DND-41 (cell line): ENCODE results near the gene PLEKHJ1.

Experiments used
- ATAC-seq: fragments of 200-7000 bp; cut with Tn5 transposase; 3 replicates; pipeline ENCODE4 v1.9.1; 2021; ENCODE audit warnings: low read depth; ENCODE audit not compliant: insufficient read depth
- DNase-seq: peaks from one replicate; pipeline ENCODE4 v3.0.0-alpha.2; 2020
- H2AFZ ChIP-seq: 2 replicates; pipeline ENCODE4 v1.6.0; 2012; ENCODE audit warnings: low read depth, low read length
- H3K27ac ChIP-seq: 2 replicates; pipeline ENCODE4 v1.5.1; 2012; ENCODE audit warnings: low read length, inconsistent platforms
- H3K27me3 ChIP-seq: fragments of 200-600 bp; sonication (generic); 2 replicates; pipeline ENCODE4 v1.6.0; 2012; ENCODE audit warnings: low read length, mild to moderate bottlenecking, inconsistent platforms; ENCODE audit not compliant: insufficient read depth, poor library complexity
- H3K36me3 ChIP-seq: 2 replicates; pipeline ENCODE4 v1.5.1; 2012; ENCODE audit warnings: low read length, inconsistent platforms; ENCODE audit not compliant: insufficient read depth
- H3K4me1 ChIP-seq: 2 replicates; pipeline ENCODE4 v1.5.1; 2012; ENCODE audit warnings: mild to moderate bottlenecking, low read length; ENCODE audit not compliant: insufficient read depth
- H3K4me2 ChIP-seq: 2 replicates; pipeline ENCODE4 v1.6.0; 2012; ENCODE audit warnings: mild to moderate bottlenecking, moderate library complexity, low read length, inconsistent platforms; ENCODE audit not compliant: insufficient read depth
- H3K4me3 ChIP-seq, 2 experiments: fragments of 200-600 bp in 1 of 2; shearing (Covaris generic) in 1 of 2; 2 replicates each; pipeline ENCODE4 v1.5.1; 2012 to 2016; ENCODE audit warnings: inconsistent platforms in 2 of 2, low read length in 2 of 2, mild to moderate bottlenecking in 2 of 2, low read depth in 1 of 2, moderate library complexity in 1 of 2
- H3K79me2 ChIP-seq: 2 replicates; pipeline ENCODE4 v1.6.0; 2012; ENCODE audit warnings: low read length, inconsistent platforms; ENCODE audit not compliant: insufficient read depth
- H3K9ac ChIP-seq: 2 replicates; pipeline ENCODE4 v1.6.0; 2012; ENCODE audit warnings: low read depth, mild to moderate bottlenecking, inconsistent platforms, low read length, moderate library complexity
- H3K9me3 ChIP-seq: 2 replicates; pipeline ENCODE4 v1.5.1; 2012; ENCODE audit warnings: low read length, moderate library complexity, mild to moderate bottlenecking, inconsistent platforms; ENCODE audit not compliant: insufficient read depth, severe bottlenecking
- H4K20me1 ChIP-seq: 2 replicates; pipeline ENCODE4 v1.6.0; 2012; ENCODE audit warnings: low read length; ENCODE audit not compliant: insufficient read depth
- CTCF ChIP-seq: IDR thresholded peaks from 2 replicates; pipeline ENCODE4 v1.5.1; 2012; ENCODE audit warnings: borderline replicate concordance, low read length, moderate library complexity, mild to moderate bottlenecking; ENCODE audit not compliant: poor library complexity, severe bottlenecking; ENCODE audit errors: extremely low read depth
- EZH2 ChIP-seq: IDR thresholded peaks from 3 replicates; pipeline ENCODE4 v1.6.1; 2012; ENCODE audit warnings: borderline replicate concordance, low read depth, mild to moderate bottlenecking, moderate library complexity, low read length, inconsistent platforms; ENCODE audit not compliant: severe bottlenecking

PLEKHJ1 gene

GRCh38 chr19:2189880-2190279 is 46.2 kb downstream of the PLEKHJ1 start:
- no peak for TF ChIP-seq CTCF
- TF ChIP-seq EZH2, result no peak
- ATAC-seq (no peak), DNase-seq (no peak)
- peaks cover 84% of the 10 kb centered on the region for H4K20me1 ChIP-seq
- H3K9me3 ChIP-seq, result no peaks in the 10 kb centered on the region
- H3K79me2 ChIP-seq, result peaks cover 90% of the 10 kb centered on the region
- no peak overlapping the region for H3K4me3 ChIP-seq
- H3K4me2 ChIP-seq, result no peak overlapping the region
- no peaks in the 10 kb centered on the region for H3K4me1 ChIP-seq
- no peak overlapping the region for H2AFZ ChIP-seq
- peaks cover 93% of the 10 kb centered on the region for H3K36me3 ChIP-seq
- H3K9ac ChIP-seq, result no peak overlapping the region
- H3K27ac ChIP-seq, result no peak overlapping the region
- H3K27me3 ChIP-seq, result no peaks in the 10 kb centered on the region

- Histone ChIP-seq H3K4me3 (no peak overlapping the region), H3K9ac (no peak overlapping the region), H3K36me3 (peaks cover 93% of the 10 kb centered on the region), H3K4me1 (no peaks in the 10 kb centered on the region), H3K9me3 (no peaks in the 10 kb centered on the region), H3K4me2 (no peak overlapping the region), H2AFZ (no peak overlapping the region), H4K20me1 (peaks cover 88% of the 10 kb centered on the region), H3K27ac (no peak overlapping the region), H3K27me3 (no peaks in the 10 kb centered on the region), H3K79me2 (peaks cover 93% of the 10 kb centered on the region)
- ATAC-seq, result no peak
- TF ChIP-seq EZH2, result no peak
- TF ChIP-seq CTCF, result no peak
- DNase-seq, result no peak
Observed at GRCh38 chr19:2188708-2189385, 47.3 kb downstream of the PLEKHJ1 start.

- TF ChIP-seq CTCF (no peak), EZH2 (no peak)
- DNase-seq (no peak), ATAC-seq (no peak)
- Histone ChIP-seq H3K4me1 (no peaks in the 10 kb centered on the region), H3K27ac (0 out of 2 replicates have a peak overlapping the region, but pooled peaks have one; percentile 12), H3K36me3 (peaks cover 90% of the 10 kb centered on the region), H3K79me2 (peaks cover 97% of the 10 kb centered on the region), H3K27me3 (no peaks in the 10 kb centered on the region), H4K20me1 (peaks cover 91% of the 10 kb centered on the region), H2AFZ (no peak overlapping the region), H3K4me2 (no peak overlapping the region), H3K9ac (no peak overlapping the region), H3K9me3 (no peaks in the 10 kb centered on the region), H3K4me3 (no peak overlapping the region)
Observed at GRCh38 chr19:2187159-2187558, 49.0 kb downstream of the PLEKHJ1 start.
